Upper lobe of left lung (tissue), 6 donors: ENCODE results near the gene NPHP4. TPM values are rescaled to one million over a fixed set of nuclear protein-coding genes. Genes with fewer than 3 reads are reported as not detected.

Source experiments
- ATAC-seq, 2 donors: fragments of 200-7000 bp; cut with Tn5 transposase; one replicate each; pipeline ENCODE4 v1.9.1; 2022; ENCODE audit warnings: mild to moderate bottlenecking in 2 of 2, moderate library complexity in 2 of 2; ENCODE audit not compliant: low FRiP score in 2 of 2
- DNase-seq, 2 donors: peaks; one replicate each; pipeline ENCODE4 v3.0.0-alpha.2; 2019 to 2020
- H3K27ac ChIP-seq, 4 donors: fragments of 200-600 bp; sonication (generic); one replicate each; pipeline ENCODE4 v1.5.1; 2016 to 2019
- H3K27me3 ChIP-seq, 4 donors: fragments of 200-600 bp; sonication (generic); one replicate each; pipeline ENCODE4 v1.5.1; 2017 to 2019
- H3K36me3 ChIP-seq, 4 donors: fragments of 200-600 bp; sonication (generic); one replicate each; pipeline ENCODE4 v1.5.1; 2016 to 2019
- H3K4me1 ChIP-seq, 4 donors: fragments of 200-600 bp; sonication (generic); one replicate each; pipeline ENCODE4 v1.5.1; 2018 to 2019
- H3K4me3 ChIP-seq, 4 donors: fragments of 200-600 bp; sonication (generic); one replicate each; pipeline ENCODE4 v1.5.1; 2017 to 2019; ENCODE audit warnings: mild to moderate bottlenecking in 2 of 4, moderate library complexity in 1 of 4
- H3K9me3 ChIP-seq, 4 donors: fragments of 200-600 bp; sonication (generic); one replicate each; pipeline ENCODE4 v1.5.1; 2018 to 2019
- EP300 ChIP-seq, 4 donors: sonication (generic); formaldehyde crosslinking; IDR thresholded peaks; one replicate each; pipeline ENCODE4 v1.5.1; 2017; ENCODE audit warnings: antibody characterized with exemption in 4 of 4, control low read depth in 2 of 4
- POLR2A ChIP-seq, 4 donors: fragments of 450-650 bp; IDR thresholded peaks; one replicate each; pipeline ENCODE4 v1.5.1; 2016 to 2017; ENCODE audit warnings: antibody characterized with exemption in 4 of 4, mild to moderate bottlenecking in 2 of 4
- POLR2AphosphoS5 ChIP-seq, 2 donors: sonication (generic); formaldehyde crosslinking; IDR thresholded peaks; one replicate each; pipeline ENCODE4 v1.5.1; 2017; ENCODE audit warnings: antibody characterized with exemption in 2 of 2
- WGBS, 2 donors: methylation state at CpG; one replicate each; pipeline ENCODE4 v1.1.5; 2017 to 2018; 5-methylcytosine and 5-hydroxymethylcytosine counted together
- total RNA-seq, 6 donors: library from RNA; depleted of rRNA in 4 of 6; stranded (reverse); fragments of >200 nt in 4 of 6; gene quantifications; one replicate each; pipeline versions ENCODE4 v1.1.0 to v1.2.1, GENCODE V29; 2016 to 2021
- TF ChIP-seq, protein P1 (sequence below), 6 experiments: fragments of 450-650 bp in 4 of 6; fragments of 200-600 bp in 2 of 6; sonication (generic) in 2 of 6; IDR thresholded peaks; one replicate each; pipeline ENCODE4 v1.5.1; 2016 to 2019; ENCODE audit warnings: antibody characterized with exemption in 6 of 6
- donor health status: DM: no; HTN: no; CAD: no; lungs with moderate emphysema.
- donor health status: DM: no; HTN: yes; CAD: no; lungs with severe emphysema.

The NPHP4 gene
- total RNA-seq, 6 donors from 2014 or later, result 13.5 to 45.1 (median 19.9) TPM

- H3K4me3 ChIP-seq, result no peak overlapping the region
- no peaks in the 10 kb centered on the region for H3K4me1 ChIP-seq
- peaks cover 0 to 60% (median 28%) of the 10 kb centered on the region in 4 donors for H3K36me3 ChIP-seq
- no peak for TF ChIP-seq EP300 (IDR thresholded peaks at IDR 0.05)
- TF ChIP-seq, protein P1, sequence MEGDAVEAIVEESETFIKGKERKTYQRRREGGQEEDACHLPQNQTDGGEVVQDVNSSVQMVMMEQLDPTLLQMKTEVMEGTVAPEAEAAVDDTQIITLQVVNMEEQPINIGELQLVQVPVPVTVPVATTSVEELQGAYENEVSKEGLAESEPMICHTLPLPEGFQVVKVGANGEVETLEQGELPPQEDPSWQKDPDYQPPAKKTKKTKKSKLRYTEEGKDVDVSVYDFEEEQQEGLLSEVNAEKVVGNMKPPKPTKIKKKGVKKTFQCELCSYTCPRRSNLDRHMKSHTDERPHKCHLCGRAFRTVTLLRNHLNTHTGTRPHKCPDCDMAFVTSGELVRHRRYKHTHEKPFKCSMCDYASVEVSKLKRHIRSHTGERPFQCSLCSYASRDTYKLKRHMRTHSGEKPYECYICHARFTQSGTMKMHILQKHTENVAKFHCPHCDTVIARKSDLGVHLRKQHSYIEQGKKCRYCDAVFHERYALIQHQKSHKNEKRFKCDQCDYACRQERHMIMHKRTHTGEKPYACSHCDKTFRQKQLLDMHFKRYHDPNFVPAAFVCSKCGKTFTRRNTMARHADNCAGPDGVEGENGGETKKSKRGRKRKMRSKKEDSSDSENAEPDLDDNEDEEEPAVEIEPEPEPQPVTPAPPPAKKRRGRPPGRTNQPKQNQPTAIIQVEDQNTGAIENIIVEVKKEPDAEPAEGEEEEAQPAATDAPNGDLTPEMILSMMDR (IDR thresholded peaks at IDR 0.05), result no peak
- TF ChIP-seq POLR2AphosphoS5 (IDR thresholded peaks at IDR 0.05), result no peak
- TF ChIP-seq POLR2A (IDR thresholded peaks at IDR 0.05), result no peak
- DNase-seq, result no peak
- no peak overlapping the region for H3K27ac ChIP-seq
- H3K9me3 ChIP-seq, result no peaks in the 10 kb centered on the region
- no peaks in the 10 kb centered on the region for H3K27me3 ChIP-seq
- ATAC-seq, result no peak
- 92 to 99% methylated on average over 10 of the region's 10 CpGs for WGBS, 2 donors
These were observed 106.1 kb downstream of the NPHP4 start for GRCh38 chr1:5886140-5886483.

GRCh38 chr1:5885471-5886139, 106.6 kb downstream of the NPHP4 start:
- ATAC-seq, result no peak
- TF ChIP-seq, protein P1 (IDR thresholded peaks at IDR 0.05), result no peak
- TF ChIP-seq POLR2A (IDR thresholded peaks at IDR 0.05) (no peak), POLR2AphosphoS5 (IDR thresholded peaks at IDR 0.05) (no peak)
- Histone ChIP-seq H3K27me3 (no peaks in the 10 kb centered on the region), H3K4me3 (no peak overlapping the region), H3K36me3 (peaks cover 0 to 62% (median 28%) of the 10 kb centered on the region in 4 donors), H3K4me1 (no peaks in the 10 kb centered on the region), H3K27ac (no peak overlapping the region), H3K9me3 (no peaks in the 10 kb centered on the region)
- 85 to 90% methylated on average over 14 to 18 of the region's 18 CpGs for WGBS, 2 donors
- no peak for DNase-seq

DNA sequence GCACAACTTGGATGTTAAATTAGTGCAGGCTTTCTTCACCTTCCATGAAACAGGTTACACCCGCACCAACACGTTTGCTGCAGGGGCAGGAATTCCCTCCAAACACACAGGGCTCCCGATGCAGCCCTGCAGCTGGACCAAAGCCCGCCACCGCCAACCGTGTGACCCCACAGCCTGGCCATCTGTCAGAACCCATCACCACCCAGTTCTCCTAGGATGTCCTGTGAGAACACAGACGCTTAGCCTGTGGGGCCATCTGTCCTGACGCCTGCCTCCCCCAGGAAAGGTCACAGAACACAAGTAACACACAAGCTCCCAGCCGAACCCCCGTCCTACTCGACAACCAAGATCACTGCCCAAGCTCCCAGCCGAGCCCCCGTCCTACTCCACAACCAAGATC, 108.1 kb downstream of the NPHP4 start:
- ATAC-seq, result no peak
- Histone ChIP-seq H3K9me3 (peaks cover 0 to 10% (median 2%) of the 10 kb centered on the region in 4 donors), H3K4me1 (no peaks in the 10 kb centered on the region), H3K27me3 (no peaks in the 10 kb centered on the region), H3K4me3 (no peak overlapping the region), H3K36me3 (peaks cover 0 to 64% (median 36%) of the 10 kb centered on the region in 4 donors), H3K27ac (no peak overlapping the region)
- TF ChIP-seq EP300 (IDR thresholded peaks at IDR 0.05), result no peak
- TF ChIP-seq, protein P1 (IDR thresholded peaks at IDR 0.05), result no peak
- no peak for TF ChIP-seq POLR2A (IDR thresholded peaks at IDR 0.05)
- no peak for TF ChIP-seq POLR2AphosphoS5 (IDR thresholded peaks at IDR 0.05)
- DNase-seq, result no peak
- 93 to 95% methylated on average over 6 to 13 of the region's 13 CpGs for WGBS, 2 donors

GRCh38 chr1:5883129-5884048, 108.8 kb downstream of the NPHP4 start:
- no peaks in the 10 kb centered on the region for H3K27me3 ChIP-seq
- WGBS, 2 donors, result 94% methylated on average over 27 to 30 of the region's 30 CpGs
- no peak for TF ChIP-seq POLR2A (IDR thresholded peaks at IDR 0.05)
- TF ChIP-seq EP300 (IDR thresholded peaks at IDR 0.05), result no peak
- TF ChIP-seq, protein P1 (IDR thresholded peaks at IDR 0.05), result no peak
- no peak for TF ChIP-seq POLR2AphosphoS5 (IDR thresholded peaks at IDR 0.05)
- peaks cover 0 to 66% (median 40%) of the 10 kb centered on the region in 4 donors for H3K36me3 ChIP-seq
- ATAC-seq (no peak), DNase-seq (no peak)
- H3K9me3 ChIP-seq, result peaks cover 0 to 11% (median 2%) of the 10 kb centered on the region in 4 donors
- no peak overlapping the region for H3K27ac ChIP-seq
- H3K4me1 ChIP-seq, result no peaks in the 10 kb centered on the region
- no peak overlapping the region for H3K4me3 ChIP-seq
